IMR-90 (cell line): Measurements from ENCODE around the gene IL4R. TPM values are rescaled to one million over a fixed set of nuclear protein-coding genes. Genes with fewer than 3 reads are reported as not detected.

ENCODE experiments used
- ATAC-seq: fragments of 200-7000 bp; cut with Tn5 transposase; 2 replicates; pipeline ENCODE4 v1.9.1; 2020; ENCODE audit warnings: low read depth, mild to moderate bottlenecking, moderate library complexity
- BruUV-seq: library from RNA; stranded (reverse); fragments of 400-500 nt; replicated peaks from 2 replicates; lab custom pipeline; 2021; lab: Mats Ljungman, UMichigan
- CTCF ChIA-PET: fragments of 300-600 bp; formaldehyde crosslinking; extraction: SDS; loops from one replicate; lab custom pipeline; 2021; ENCODE audit warnings: antibody characterized with exemption; lab: Yijun Ruan, JAX
- POLR2A ChIA-PET: fragments of 300-600 bp; sonication (Branson Sonifier 250); formaldehyde crosslinking; loops from one replicate; lab custom pipeline; 2022; ENCODE audit warnings: antibody characterized with exemption; ENCODE audit not compliant: unreplicated experiment; lab: Charles Lee
- DNase-seq: peaks from one replicate; pipeline ENCODE4 v3.0.0; 2013
- H2AFZ ChIP-seq: replicated peaks from 2 replicates; pipeline ENCODE3; 2013; ENCODE audit warnings: low read length, mild to moderate bottlenecking; ENCODE audit not compliant: poor library complexity
- H2AK5ac ChIP-seq: 2 replicates; pipeline ENCODE4 v1.6.1; 2013; ENCODE audit warnings: low read depth, low read length, inconsistent platforms
- H2AK9ac ChIP-seq: replicated peaks from 2 replicates; pipeline ENCODE3; 2013; ENCODE audit warnings: mild to moderate bottlenecking, low read depth, low read length, moderate library complexity; ENCODE audit not compliant: poor library complexity
- H2BK120ac ChIP-seq: 2 replicates; pipeline ENCODE4 v1.6.1; 2013; ENCODE audit warnings: low read depth, low read length, inconsistent platforms
- H2BK15ac ChIP-seq: 3 replicates; pipeline ENCODE4 v1.6.1; 2013; ENCODE audit warnings: low read depth, low read length, inconsistent platforms
- H2BK20ac ChIP-seq: 2 replicates; pipeline ENCODE4 v1.6.1; 2013; ENCODE audit warnings: low read depth, mild to moderate bottlenecking, inconsistent platforms, low read length, moderate library complexity
- H2BK5ac ChIP-seq: 2 replicates; pipeline ENCODE4 v1.6.1; 2013; ENCODE audit warnings: mild to moderate bottlenecking, low read depth, low read length, inconsistent platforms; ENCODE audit not compliant: poor library complexity, severe bottlenecking
- H3K14ac ChIP-seq: replicated peaks from 2 replicates; pipeline ENCODE4 v1.6.1; 2013; ENCODE audit warnings: low read depth, low read length, inconsistent platforms
- H3K18ac ChIP-seq: 2 replicates; pipeline ENCODE4 v1.6.1; 2013; ENCODE audit warnings: low read depth, low read length, control low read depth
- H3K23ac ChIP-seq: 2 replicates; pipeline ENCODE4 v1.6.1; 2013; ENCODE audit warnings: low read depth, low read length, inconsistent platforms
- H3K27ac ChIP-seq: 2 replicates; pipeline ENCODE4 v1.5.1; 2013; ENCODE audit warnings: mild to moderate bottlenecking, control low read depth, low read length; ENCODE audit not compliant: insufficient read depth
- H3K27me3 ChIP-seq: 2 replicates; pipeline ENCODE4 v1.6.1; 2013; ENCODE audit warnings: low read length; ENCODE audit not compliant: control insufficient read depth, insufficient read depth
- H3K36me3 ChIP-seq: 2 replicates; pipeline ENCODE4 v1.6.1; 2013; ENCODE audit warnings: low read length, mixed read lengths; ENCODE audit not compliant: control insufficient read depth, insufficient read depth
- H3K4ac ChIP-seq: 2 replicates; pipeline ENCODE4 v1.6.1; 2013; ENCODE audit warnings: low read depth, low read length, inconsistent platforms
- H3K4me1 ChIP-seq: 2 replicates; pipeline ENCODE4 v1.6.1; 2013; ENCODE audit warnings: low read length, mixed read lengths; ENCODE audit not compliant: control insufficient read depth, insufficient read depth
- H3K4me2 ChIP-seq: 2 replicates; pipeline ENCODE4 v1.6.1; 2013; ENCODE audit warnings: low read depth, mild to moderate bottlenecking, control low read depth, low read length, moderate library complexity
- H3K4me3 ChIP-seq: 2 replicates; pipeline ENCODE4 v1.5.1; 2013; ENCODE audit warnings: low read depth, mild to moderate bottlenecking, control low read depth, low read length, moderate library complexity; ENCODE audit not compliant: insufficient read depth
- H3K56ac ChIP-seq: 2 replicates; pipeline ENCODE4 v1.6.1; 2013; ENCODE audit warnings: low read length, inconsistent platforms; ENCODE audit not compliant: insufficient read depth; ENCODE audit errors: extremely low read depth
- H3K79me1 ChIP-seq, 2 experiments: 2 replicates each; pipeline ENCODE4 v1.6.1; 2013; ENCODE audit warnings: low read length in 2 of 2, inconsistent platforms in 1 of 2, low read depth in 1 of 2
- H3K9ac ChIP-seq: 2 replicates; pipeline ENCODE4 v1.6.1; 2013; ENCODE audit warnings: low read depth, low read length, control low read depth
- H3K9me1 ChIP-seq: 2 replicates; pipeline ENCODE4 v1.6.1; 2013; ENCODE audit warnings: low read length, inconsistent platforms; ENCODE audit not compliant: insufficient read depth
- H3K9me3 ChIP-seq: 2 replicates; pipeline ENCODE4 v1.6.1; 2013; ENCODE audit warnings: low read length; ENCODE audit not compliant: control insufficient read depth, insufficient read depth
- H4K20me1 ChIP-seq: 2 replicates; pipeline ENCODE4 v1.6.1; 2013; ENCODE audit warnings: low read length, inconsistent platforms; ENCODE audit not compliant: insufficient read depth
- H4K5ac ChIP-seq: 2 replicates; pipeline ENCODE4 v1.6.1; 2013; ENCODE audit warnings: mild to moderate bottlenecking, low read depth, low read length, control low read depth
- H4K8ac ChIP-seq, 2 experiments: 2 replicates each; pipeline ENCODE4 v1.6.1; 2013; ENCODE audit warnings: low read depth in 2 of 2, low read length in 2 of 2, control low read depth in 1 of 2, inconsistent platforms in 1 of 2
- H4K91ac ChIP-seq: 2 replicates; pipeline ENCODE4 v1.6.1; 2013; ENCODE audit warnings: low read depth, low read length, inconsistent platforms; ENCODE audit not compliant: insufficient read depth
- CHD1 ChIP-seq: IDR thresholded peaks from 2 replicates; pipeline ENCODE4 v1.6.1; 2012; ENCODE audit warnings: low read depth, low read length, improper control_type of control experiment
- ELK1 ChIP-seq: fragments of 150-350 bp; IDR thresholded peaks from 2 replicates; pipeline ENCODE4 v1.6.1; 2016; ENCODE audit warnings: low read depth, mild to moderate bottlenecking, low read length, moderate library complexity, borderline replicate concordance
- NFE2L2 ChIP-seq: fragments of 150-350 bp; IDR thresholded peaks from 2 replicates; pipeline ENCODE4 v1.6.1; 2016; ENCODE audit warnings: low read depth, mild to moderate bottlenecking, low read length
- RAD21 ChIP-seq: IDR thresholded peaks from 2 replicates; pipeline ENCODE4 v1.6.1; 2012; ENCODE audit warnings: low read length, improper control_type of control experiment
- RFX5 ChIP-seq: IDR thresholded peaks from 2 replicates; pipeline ENCODE4 v1.8.0; 2012; ENCODE audit warnings: low read depth, mild to moderate bottlenecking, low read length, moderate library complexity
- SMC3 ChIP-seq: fragments of 150-350 bp; IDR thresholded peaks from 2 replicates; pipeline ENCODE4 v1.6.1; 2016; ENCODE audit warnings: low read depth, mild to moderate bottlenecking, antibody characterized with exemption, low read length, moderate library complexity
- WGBS, 2 experiments: methylation state at CpG; one replicate each; pipeline versions ENCODE4 v1.1.5 to v1.1.7; 2013; ENCODE audit warnings: missing lambda C conversion rate in 2 of 2; ENCODE audit not compliant: insufficient read length in 1 of 2; ENCODE audit errors: extremely low coverage in 2 of 2; 5-methylcytosine and 5-hydroxymethylcytosine counted together
- dilution Hi-C: fragments of 300-500 bp; cut with HindIII; formaldehyde crosslinking; loops from one replicate; pipeline ENCODE4 v1.14.3; 2018; ENCODE audit warnings: low sequenced_read_pairs; ENCODE audit not compliant: unreplicated experiment
- in situ Hi-C: fragments of 300-500 bp; cut with MboI; formaldehyde crosslinking; loops from 3 replicates; pipeline ENCODE4 v1.14.3; 2019; ENCODE audit warnings: low sequenced_read_pairs, inconsistent platforms, mixed read lengths
- intact Hi-C: fragments of 100-400 bp; cut with micrococcal nuclease; formaldehyde crosslinking; loops from 2 replicates; pipeline ENCODE4 v1.10.0; 2022
- polyA plus RNA-seq, 3 experiments: library from polyadenylated mRNA; depleted of rRNA; stranded (reverse); fragments of >200 nt; gene quantifications; 2 replicates each; pipeline ENCODE4 v1.2.3, GENCODE V29; 2012; ENCODE audit warnings: low replicate concordance in 1 of 3
- total RNA-seq: library from RNA; depleted of rRNA; stranded (reverse); fragments of >200 nt; gene quantifications from 2 replicates; pipeline ENCODE4 v1.2.3, GENCODE V29; 2012

Gene IL4R
- total and polyA plus RNA-seq, 2 of the 4 experiments (the other 2 are of a cell fraction), result 6.3 to 18.7 TPM

DNA sequence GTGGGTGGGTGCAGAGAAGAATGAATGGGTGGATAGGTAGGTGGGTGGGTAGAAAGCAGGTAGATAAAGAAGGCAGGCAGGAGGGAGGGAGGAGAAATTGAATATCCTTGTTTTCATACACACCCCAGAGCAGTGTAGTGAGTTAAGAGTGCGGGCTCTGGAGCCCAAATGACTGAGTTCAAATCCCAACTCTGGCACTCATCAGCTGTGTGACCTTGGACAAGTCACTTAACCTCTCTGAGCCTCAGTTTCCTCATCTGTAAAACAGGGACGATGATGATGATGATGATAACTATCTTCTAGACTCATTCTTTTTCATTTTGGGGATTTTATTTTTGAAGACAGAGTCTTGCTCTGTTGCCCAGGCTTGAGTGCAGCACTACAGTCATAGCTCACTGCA lies 86.2 kb downstream of the IL4R start:
- H4K5ac ChIP-seq, result no peak overlapping the region
- H2AK9ac ChIP-seq, result no peak overlapping the region
- no peak overlapping the region for H2BK120ac ChIP-seq
- no CpG with 5 or more reads among the region's 2 CpGs for WGBS, 2 experiments
- H3K23ac ChIP-seq, result no peak overlapping the region
- H2AFZ ChIP-seq, result no peak overlapping the region
- no peak overlapping the region for H3K9ac ChIP-seq
- no peak overlapping the region for H4K8ac ChIP-seq
- no TSS peak for BruUV-seq
- no peaks in the 10 kb centered on the region for H3K9me3 ChIP-seq
- H3K4ac ChIP-seq, result no peak overlapping the region
- no peak overlapping the region for H2BK20ac ChIP-seq
- H3K4me3 ChIP-seq, result no peak overlapping the region
- DNase-seq (no peak), ATAC-seq (no peak)
- H2BK15ac ChIP-seq, result no peak overlapping the region
- in situ Hi-C loops (loop anchor here (25.0 kb wide), 1 partner anchor 1563 kb away; no protein-coding TSS in a partner anchor), intact Hi-C loops (no loop called here), dilution Hi-C loops (no loop called here)
- no peak overlapping the region for H3K4me2 ChIP-seq
- POLR2A ChIA-PET, result no interaction called here
- H3K36me3 ChIP-seq, result no peaks in the 10 kb centered on the region
- no peak overlapping the region for H3K56ac ChIP-seq
- peaks cover 14% of the 10 kb centered on the region for H3K9me1 ChIP-seq
- no peaks in the 10 kb centered on the region for H4K20me1 ChIP-seq
- peaks cover 6 to 15% of the 10 kb centered on the region in 2 experiments; a peak in 2 of 4 replicates for H3K79me1 ChIP-seq
- CTCF ChIA-PET, result no interaction called here
- H3K27ac ChIP-seq, result no peak overlapping the region
- H3K27me3 ChIP-seq, result no peaks in the 10 kb centered on the region
- no peak for TF ChIP-seq CHD1
- TF ChIP-seq NFE2L2, result no peak
- TF ChIP-seq ELK1, result no peak
- TF ChIP-seq RFX5, result no peak
- TF ChIP-seq SMC3, result no peak
- no peak for TF ChIP-seq RAD21
- H2BK5ac ChIP-seq, result no peak overlapping the region
- H3K4me1 ChIP-seq, result peaks cover 11% of the 10 kb centered on the region
- no peak overlapping the region for H3K18ac ChIP-seq
- no peak overlapping the region for H2AK5ac ChIP-seq
- H4K91ac ChIP-seq, result no peak overlapping the region
- H3K14ac ChIP-seq, result no peak overlapping the region
